Lower leg skin (tissue), 3 donors: ENCODE results near the gene SKOR1.

Experiments used
- POLR2A ChIP-seq, 2 donors: fragments of 450-650 bp; IDR thresholded peaks; one replicate each; pipeline ENCODE4 v1.6.1; 2016 to 2017; ENCODE audit warnings: antibody characterized with exemption in 2 of 2, mild to moderate bottlenecking in 1 of 2, moderate library complexity in 1 of 2
- TF ChIP-seq, protein P1 (sequence below), 3 donors: fragments of 450-650 bp; IDR thresholded peaks; one replicate each; pipeline ENCODE4 v1.5.1; 2016; ENCODE audit warnings: antibody characterized with exemption in 3 of 3, mild to moderate bottlenecking in 3 of 3, moderate library complexity in 2 of 3

GRCh38 chr15:67794832-67795574 is 30.3 kb upstream of the SKOR1 start:
- TF ChIP-seq, protein P1, sequence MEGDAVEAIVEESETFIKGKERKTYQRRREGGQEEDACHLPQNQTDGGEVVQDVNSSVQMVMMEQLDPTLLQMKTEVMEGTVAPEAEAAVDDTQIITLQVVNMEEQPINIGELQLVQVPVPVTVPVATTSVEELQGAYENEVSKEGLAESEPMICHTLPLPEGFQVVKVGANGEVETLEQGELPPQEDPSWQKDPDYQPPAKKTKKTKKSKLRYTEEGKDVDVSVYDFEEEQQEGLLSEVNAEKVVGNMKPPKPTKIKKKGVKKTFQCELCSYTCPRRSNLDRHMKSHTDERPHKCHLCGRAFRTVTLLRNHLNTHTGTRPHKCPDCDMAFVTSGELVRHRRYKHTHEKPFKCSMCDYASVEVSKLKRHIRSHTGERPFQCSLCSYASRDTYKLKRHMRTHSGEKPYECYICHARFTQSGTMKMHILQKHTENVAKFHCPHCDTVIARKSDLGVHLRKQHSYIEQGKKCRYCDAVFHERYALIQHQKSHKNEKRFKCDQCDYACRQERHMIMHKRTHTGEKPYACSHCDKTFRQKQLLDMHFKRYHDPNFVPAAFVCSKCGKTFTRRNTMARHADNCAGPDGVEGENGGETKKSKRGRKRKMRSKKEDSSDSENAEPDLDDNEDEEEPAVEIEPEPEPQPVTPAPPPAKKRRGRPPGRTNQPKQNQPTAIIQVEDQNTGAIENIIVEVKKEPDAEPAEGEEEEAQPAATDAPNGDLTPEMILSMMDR (IDR thresholded peaks at IDR 0.05): no peak
- TF ChIP-seq POLR2A (IDR thresholded peaks at IDR 0.05): no peak
